ENCODE data around the gene DDC. TPM values are rescaled to one million over a fixed set of nuclear protein-coding genes. Genes with fewer than 3 reads are reported as not detected.

Gene DDC, protein sequence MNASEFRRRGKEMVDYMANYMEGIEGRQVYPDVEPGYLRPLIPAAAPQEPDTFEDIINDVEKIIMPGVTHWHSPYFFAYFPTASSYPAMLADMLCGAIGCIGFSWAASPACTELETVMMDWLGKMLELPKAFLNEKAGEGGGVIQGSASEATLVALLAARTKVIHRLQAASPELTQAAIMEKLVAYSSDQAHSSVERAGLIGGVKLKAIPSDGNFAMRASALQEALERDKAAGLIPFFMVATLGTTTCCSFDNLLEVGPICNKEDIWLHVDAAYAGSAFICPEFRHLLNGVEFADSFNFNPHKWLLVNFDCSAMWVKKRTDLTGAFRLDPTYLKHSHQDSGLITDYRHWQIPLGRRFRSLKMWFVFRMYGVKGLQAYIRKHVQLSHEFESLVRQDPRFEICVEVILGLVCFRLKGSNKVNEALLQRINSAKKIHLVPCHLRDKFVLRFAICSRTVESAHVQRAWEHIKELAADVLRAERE
- total RNA-seq = under 1 TPM in 1 of 2 donors, not detected in 1; 0.85 TPM

DNA sequence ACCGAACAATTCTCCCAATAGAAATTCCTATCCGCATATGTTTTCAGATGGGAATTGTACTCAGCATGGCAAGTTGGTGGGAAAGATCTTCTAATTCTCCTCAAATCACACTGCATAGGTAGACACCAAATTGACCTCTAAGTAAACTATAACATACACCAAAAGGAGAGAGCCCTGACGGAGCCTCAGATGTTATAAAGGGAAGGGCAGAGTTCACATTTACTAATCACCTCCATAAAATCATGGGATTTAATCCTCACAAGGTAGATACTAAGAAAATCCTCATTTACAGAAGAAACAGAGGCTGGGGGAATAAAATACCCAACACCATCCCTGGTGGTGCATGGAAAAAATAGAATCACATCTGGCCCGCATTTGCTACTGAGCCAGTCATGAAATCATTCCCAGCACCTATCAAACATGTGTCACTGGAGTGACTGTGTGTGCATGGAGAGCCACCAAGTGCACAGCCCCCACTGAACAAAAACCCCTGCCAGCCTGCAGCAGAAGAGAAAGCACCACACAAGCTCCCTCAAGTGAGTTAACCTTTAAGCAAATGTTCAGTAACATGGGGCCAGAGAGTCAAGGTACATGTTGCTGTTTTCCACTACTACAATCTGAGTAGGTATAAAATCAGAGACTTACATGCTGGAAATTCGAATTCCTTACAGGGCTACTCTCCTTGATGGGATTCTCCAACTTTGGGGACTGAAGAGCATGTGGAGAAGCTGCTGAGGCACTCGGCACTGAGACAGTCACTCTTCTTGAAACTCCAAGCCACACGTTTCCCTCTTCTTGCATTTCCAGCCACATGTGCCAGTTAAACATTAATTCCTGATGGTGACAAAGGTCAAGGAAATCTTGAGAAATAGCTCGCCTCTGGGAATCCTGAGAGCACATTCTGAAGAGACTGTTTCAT lies at the start of gene DDC:
Gene DDC (minus strand): TSS at position 766 of the 919 bp plus-strand sequence. CDS start 21,320 bp downstream, outside the sequence.
- Histone ChIP-seq H3K36me3 (no peaks in the 10 kb centered on the region), H3K27ac (no peak within 1 kb of the TSS), H3K4me3 (no peak within 1 kb of the TSS), H3K27me3 (replicated peaks; ENCODE audit: insufficient read depth) (no peaks in the 10 kb centered on the region), H3K9me3 (no peaks in the 10 kb centered on the region), H3K4me1 (ENCODE audit: control insufficient read depth in 1 of 2, low read depth in 2 of 2) (no peaks in the 10 kb centered on the region)
- TF ChIP-seq, protein P1, sequence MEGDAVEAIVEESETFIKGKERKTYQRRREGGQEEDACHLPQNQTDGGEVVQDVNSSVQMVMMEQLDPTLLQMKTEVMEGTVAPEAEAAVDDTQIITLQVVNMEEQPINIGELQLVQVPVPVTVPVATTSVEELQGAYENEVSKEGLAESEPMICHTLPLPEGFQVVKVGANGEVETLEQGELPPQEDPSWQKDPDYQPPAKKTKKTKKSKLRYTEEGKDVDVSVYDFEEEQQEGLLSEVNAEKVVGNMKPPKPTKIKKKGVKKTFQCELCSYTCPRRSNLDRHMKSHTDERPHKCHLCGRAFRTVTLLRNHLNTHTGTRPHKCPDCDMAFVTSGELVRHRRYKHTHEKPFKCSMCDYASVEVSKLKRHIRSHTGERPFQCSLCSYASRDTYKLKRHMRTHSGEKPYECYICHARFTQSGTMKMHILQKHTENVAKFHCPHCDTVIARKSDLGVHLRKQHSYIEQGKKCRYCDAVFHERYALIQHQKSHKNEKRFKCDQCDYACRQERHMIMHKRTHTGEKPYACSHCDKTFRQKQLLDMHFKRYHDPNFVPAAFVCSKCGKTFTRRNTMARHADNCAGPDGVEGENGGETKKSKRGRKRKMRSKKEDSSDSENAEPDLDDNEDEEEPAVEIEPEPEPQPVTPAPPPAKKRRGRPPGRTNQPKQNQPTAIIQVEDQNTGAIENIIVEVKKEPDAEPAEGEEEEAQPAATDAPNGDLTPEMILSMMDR (IDR thresholded peaks at IDR 0.05) = no peak
- DNase-seq (ENCODE audit: low spot score) (no peak), ATAC-seq (ENCODE audit: insufficient number of reproducible peaks, low FRiP score, low read depth) (no peak)

DNA sequence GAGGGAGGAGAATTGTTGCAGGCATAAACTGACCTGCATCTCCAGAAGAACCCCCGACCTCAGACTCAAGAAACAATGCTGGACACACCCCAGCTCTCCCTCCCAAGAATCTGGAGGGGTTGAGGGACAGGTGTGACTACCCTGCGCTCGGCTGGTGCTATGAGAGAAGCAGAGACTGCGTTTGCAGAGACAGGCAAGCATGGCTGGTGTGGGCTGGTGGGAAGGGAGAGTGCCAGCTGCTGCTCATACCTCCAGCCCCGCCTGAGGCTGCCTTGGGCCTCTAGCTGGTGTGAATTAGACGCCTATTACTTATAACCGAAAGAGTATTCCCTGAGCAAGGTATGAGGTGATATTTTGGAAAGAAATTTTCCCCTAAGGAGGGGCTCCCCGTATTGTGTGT lies 48.3 kb upstream of the DDC start:
- ATAC-seq (ENCODE audit: insufficient number of reproducible peaks, low FRiP score, low read depth) (no peak), DNase-seq (ENCODE audit: low spot score) (no peak)
- no peak overlapping the region for H3K27ac ChIP-seq
- peaks cover 29% of the 10 kb centered on the region for H3K36me3 ChIP-seq
- H3K9me3 ChIP-seq = no peaks in the 10 kb centered on the region
- no peak overlapping the region for H3K4me3 ChIP-seq
- H3K27me3 ChIP-seq (replicated peaks; ENCODE audit: insufficient read depth) = no peaks in the 10 kb centered on the region
- H3K4me1 ChIP-seq (ENCODE audit: control insufficient read depth in 1 of 2, low read depth in 2 of 2) = no peaks in the 10 kb centered on the region
- TF ChIP-seq, protein P1 (IDR thresholded peaks at IDR 0.05) = no peak

DNA sequence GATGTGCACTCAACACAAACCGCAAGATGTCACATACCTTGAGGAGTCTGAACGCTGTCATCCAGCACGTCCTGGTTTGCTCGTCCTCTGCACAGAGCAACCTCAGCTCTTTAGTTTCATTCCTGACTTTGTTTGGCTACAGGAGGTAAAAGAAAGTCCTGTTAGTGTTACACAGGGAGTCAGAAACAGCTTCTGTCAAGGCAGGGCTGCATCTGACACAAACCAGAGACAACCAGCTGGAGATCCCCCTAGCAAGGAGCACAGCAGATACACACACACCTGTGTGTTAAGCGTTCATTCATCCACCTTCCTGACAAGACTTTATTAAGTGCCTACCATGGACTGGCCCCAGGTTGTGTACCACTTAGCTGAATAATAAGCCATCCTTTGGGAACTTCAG lies 47.5 kb upstream of the DDC start:
- no peaks in the 10 kb centered on the region for H3K4me1 ChIP-seq (ENCODE audit: control insufficient read depth in 1 of 2, low read depth in 2 of 2)
- no peak for DNase-seq (ENCODE audit: low spot score)
- H3K27me3 ChIP-seq (replicated peaks; ENCODE audit: insufficient read depth) = no peaks in the 10 kb centered on the region
- no peak overlapping the region for H3K27ac ChIP-seq
- no peak for ATAC-seq (ENCODE audit: insufficient number of reproducible peaks, low FRiP score, low read depth)
- TF ChIP-seq, protein P1 (IDR thresholded peaks at IDR 0.05) = no peak
- H3K4me3 ChIP-seq = no peak overlapping the region
- peaks cover 29% of the 10 kb centered on the region for H3K36me3 ChIP-seq
- no peaks in the 10 kb centered on the region for H3K9me3 ChIP-seq

DNA sequence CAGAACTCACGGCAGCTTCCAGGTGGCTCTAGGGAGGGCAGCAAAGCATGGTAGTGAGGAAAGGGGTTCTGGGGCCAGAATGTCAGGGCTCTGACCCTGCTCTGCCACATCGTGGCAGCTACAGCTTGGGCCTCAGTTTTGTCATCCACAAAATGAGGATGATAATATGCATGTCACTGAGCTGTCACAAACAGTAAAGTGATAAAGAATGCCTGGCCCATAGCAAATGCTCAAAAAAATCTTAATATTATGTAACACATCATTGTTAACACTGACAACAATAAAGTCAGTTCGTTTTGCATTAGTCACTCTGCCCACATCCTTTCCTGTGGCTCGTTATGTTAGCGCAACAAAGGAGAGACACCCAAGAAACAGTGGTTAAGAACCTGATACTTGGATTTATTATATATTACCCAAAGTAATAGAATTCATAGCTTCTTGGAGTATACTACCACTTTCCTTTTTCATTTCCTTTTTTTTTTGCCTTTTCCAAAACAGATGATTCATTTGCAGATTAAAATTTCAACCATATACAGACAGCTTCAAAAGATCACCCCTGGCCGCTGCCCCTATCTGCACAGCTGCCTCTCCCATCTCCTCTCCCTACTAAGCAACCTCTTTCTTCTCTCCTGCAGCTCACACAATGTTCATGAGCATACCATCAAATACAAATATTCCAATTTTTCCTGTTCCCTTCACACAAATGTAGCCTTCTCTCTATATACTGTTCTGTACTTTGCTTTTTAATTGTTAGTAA lies 45.5 kb upstream of the DDC start:
- H3K9me3 ChIP-seq = no peaks in the 10 kb centered on the region
- no peak for ATAC-seq (ENCODE audit: insufficient number of reproducible peaks, low FRiP score, low read depth)
- H3K36me3 ChIP-seq = peaks cover 34% of the 10 kb centered on the region
- H3K4me1 ChIP-seq (ENCODE audit: control insufficient read depth in 1 of 2, low read depth in 2 of 2) = no peaks in the 10 kb centered on the region
- no peak overlapping the region for H3K27ac ChIP-seq
- no peak overlapping the region for H3K4me3 ChIP-seq
- H3K27me3 ChIP-seq (replicated peaks; ENCODE audit: insufficient read depth) = no peaks in the 10 kb centered on the region
- no peak for DNase-seq (ENCODE audit: low spot score)
- TF ChIP-seq, protein P1 (IDR thresholded peaks at IDR 0.05) = no peak

Measured in thoracic aorta (tissue), 2 donors.